Activated CD4-positive, alpha-beta T cell treated with anti-CD3 and anti-CD28 coated beads for 48 hours (primary cell): ENCODE data around the gene PPP3CA.
"Not testable (repeated sequence)": the region's sequence is repeated elsewhere in the genome, so short reads cannot be mapped to it uniquely, and the experiment has no call there.

Experiments used
- DNase-seq: peaks from one replicate; pipeline ENCODE4 v3.0.0-alpha.2; 2020

Gene PPP3CA

DNA sequence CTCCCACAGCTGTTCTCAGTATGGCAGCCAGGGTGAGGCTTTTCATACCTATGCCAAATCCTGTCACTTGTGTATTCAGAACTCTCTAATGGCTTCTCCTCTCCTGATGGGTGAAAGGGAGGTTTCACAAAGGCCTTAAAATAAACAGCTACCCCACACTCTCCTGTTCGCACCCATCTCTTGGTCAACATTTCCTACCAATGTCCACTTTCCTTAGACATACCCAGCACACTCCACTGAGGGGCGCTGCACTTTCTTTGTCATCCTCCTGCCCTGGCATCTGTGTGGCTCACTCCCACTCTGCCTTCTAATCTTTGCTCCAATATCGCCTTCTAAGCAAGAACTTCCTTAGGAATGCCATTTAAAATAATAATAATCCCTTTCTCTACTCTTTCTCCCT is 313.3 kb downstream of the PPP3CA start:
- DNase-seq = no peak

DNA sequence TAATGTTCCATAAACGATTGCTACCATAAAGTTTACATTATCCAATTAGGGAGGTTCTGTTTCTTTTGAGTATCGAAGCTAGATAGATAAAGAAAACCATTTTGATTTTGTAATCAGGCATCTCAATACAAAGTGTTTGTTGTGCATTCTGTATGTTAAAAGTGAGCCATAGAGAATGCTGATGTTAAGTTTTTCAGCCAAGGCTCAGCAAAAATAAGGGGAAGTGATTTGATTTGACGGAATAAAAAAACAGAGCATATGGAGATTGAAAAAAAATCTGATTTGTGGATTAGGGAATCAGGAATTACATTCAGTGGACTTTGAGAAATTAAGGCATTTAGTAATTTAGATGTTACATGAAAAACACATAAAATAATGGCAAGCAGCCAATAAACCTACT is 314.8 kb downstream of the PPP3CA start:
- DNase-seq = no peak

DNA sequence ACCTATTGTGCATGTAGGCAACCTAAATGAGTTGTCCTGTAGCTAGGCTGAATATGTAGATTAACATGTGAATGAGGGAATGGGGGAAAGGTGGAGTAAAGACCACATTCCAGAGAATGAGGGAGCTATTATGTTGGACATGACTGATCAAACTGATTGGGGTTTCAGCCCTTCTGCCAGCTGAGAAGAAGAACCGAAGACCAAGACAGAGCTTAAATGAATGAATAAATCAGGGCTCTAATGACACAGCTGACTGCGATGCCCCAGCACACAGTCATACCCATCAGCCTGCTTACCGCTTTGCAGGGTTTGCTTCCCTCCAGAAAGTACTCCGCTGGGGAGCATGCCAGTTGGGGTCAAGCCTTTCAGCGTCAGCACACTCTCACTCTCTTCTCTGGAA is 315.4 kb downstream of the PPP3CA start:
- no peak for DNase-seq

DNA sequence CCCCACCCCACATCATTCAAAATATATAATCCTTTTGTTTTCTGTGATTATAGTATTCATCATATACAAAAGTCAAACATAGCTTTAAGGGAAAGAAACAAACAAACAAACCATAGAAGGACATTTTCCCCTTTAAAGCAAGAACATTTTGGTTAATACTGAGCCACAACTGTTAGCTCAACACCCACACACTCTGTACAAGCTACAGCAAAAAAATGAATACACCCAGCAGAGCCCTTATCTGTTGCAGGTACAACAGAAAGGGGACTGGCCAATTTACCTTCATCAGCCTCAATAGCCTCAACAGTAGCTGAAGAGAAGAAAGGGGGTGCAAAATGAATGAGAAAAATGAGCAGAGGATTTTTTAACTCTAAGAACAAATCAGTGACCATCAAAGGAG is 318.4 kb downstream of the PPP3CA start:
- DNase-seq = no peak

DNA sequence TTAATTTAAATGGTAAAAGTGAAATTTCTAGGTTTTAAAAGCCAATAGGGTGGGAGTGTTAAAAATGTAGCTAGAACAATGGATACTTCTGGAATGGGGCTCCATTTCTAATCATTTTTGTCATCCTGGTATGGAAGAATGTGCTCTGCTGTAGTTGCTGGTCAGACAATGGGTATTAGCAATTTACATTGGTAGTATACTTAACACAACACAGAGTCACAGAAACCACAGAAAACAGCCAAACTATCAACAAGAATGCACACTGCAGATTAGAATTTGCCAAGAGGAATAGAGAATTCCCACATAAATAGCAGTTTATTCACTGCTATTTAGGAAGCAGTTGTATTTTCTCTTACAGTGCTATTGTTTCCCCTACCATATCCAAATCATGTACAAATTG is 319.6 kb downstream of the PPP3CA start:
- DNase-seq = no peak

DNA sequence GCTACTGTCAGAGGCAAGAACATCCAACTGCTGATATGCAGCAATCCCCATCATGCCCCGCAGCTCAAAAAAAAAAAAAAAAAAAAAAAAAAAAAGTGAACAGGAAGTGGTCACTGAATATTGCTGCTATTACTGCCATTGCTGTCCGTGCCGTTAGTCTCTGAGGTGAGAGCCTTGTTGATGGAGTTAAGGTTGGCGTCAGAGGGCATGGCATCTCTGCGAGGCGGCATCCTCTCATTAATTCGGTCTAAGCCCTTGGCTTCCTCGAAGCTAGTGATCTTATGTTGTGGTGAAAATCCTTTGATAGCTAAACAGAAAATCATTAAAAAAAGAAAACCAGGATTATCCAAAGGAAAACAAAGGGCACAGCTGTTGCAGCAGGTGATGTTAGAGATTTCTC is 321.6 kb downstream of the PPP3CA start:
- no peak for DNase-seq

DNA sequence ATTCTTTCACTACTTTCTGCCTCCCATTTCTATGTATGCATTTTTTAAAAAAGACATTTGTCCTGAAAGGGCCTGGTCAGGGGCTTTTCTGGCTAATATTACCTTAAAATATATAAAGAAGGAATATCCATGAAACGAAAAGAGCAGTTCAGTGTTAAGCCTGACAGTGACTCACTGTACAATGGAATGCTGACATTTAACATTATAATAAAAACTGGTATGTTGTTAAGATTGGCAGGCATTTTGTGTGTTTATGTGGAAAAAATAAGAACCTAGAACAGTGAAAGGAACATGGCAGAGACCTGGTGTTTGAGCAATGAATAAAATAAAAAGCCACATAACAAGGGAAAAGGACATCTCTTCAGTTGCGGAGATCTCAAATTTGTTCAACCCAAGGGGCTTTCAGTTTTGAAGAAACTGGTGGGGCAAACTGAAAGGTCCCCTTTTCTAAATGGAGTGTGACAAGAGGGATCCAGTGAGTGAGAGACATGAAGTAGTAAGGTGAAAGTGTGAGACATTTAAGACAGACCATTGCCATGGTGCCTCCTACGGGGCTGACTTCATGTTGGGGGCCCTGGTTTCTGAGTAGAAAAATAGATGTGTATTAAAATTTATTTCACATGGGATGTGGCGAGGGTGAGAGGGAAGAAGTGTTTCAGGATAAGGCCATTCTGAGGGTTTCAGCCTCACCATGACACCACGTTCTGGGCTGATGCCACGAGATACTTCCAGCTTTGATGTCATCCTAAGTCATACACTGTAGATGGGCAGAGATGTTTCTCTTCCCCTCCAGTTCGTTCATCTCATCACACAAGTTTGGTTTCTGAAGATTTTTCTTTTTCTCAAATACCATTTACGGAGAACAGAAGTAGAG is 324.9 kb downstream of the PPP3CA start:
- DNase-seq = peak; percentile 13

DNA sequence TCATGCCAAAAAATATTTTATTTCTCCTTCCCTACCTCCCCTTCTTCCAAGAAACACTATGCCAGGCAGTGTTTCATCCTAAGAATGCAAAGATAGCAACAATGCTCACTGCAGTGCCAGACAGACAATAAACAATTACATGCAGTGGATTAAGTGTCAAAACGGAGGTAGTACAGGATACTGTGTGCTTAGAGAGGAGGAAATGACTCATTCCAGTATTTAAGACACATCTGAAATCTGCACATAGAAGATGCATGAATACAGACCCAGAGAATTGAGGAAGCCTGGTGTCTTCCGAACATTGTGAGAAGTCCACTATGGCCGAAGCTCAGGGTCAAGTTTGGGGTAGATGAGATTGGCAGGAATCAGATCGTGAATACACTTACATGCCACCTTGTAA is 326.4 kb downstream of the PPP3CA start:
- DNase-seq = no peak

DNA sequence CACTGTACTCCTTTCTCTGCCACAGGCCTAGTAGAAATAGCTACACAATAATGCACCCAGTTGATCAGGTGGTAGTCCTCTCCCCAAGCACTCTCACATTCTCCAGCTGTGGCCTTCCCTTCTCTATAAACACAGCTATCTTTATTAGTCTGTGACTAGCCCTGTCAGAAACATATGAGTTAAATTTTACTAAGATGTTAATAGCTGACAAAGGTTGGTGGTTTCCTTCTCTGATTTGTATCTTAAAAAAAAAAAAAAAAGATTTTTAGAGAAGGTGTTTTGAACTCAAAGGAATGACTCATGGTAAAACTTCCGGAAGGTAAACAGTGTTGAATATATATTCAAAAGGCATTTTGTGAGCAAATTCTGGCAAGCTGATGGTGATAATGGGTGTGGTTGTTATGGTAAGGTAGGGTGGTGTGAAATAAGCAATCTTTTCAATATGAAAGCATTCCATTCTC is 327.4 kb downstream of the PPP3CA start:
- DNase-seq = no peak

DNA sequence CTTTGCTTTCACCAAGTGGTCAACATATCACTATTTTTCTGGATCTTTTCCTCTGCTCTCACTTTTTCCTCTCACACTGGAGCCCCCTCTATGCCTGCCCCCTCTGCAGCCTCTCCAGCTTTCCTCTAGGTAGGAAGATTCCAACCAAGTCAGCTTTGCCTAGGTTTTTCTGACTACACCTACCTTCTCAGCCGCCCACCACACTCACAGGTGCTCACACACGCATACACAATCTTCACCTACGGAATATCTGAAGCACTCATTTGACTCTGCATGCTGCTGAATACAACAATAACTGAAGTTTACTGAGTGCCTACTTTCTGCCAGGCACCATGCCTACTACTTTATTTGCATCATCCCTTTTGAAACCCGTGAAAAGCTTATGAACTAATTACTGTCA is 328.0 kb downstream of the PPP3CA start:
- no peak for DNase-seq

DNA sequence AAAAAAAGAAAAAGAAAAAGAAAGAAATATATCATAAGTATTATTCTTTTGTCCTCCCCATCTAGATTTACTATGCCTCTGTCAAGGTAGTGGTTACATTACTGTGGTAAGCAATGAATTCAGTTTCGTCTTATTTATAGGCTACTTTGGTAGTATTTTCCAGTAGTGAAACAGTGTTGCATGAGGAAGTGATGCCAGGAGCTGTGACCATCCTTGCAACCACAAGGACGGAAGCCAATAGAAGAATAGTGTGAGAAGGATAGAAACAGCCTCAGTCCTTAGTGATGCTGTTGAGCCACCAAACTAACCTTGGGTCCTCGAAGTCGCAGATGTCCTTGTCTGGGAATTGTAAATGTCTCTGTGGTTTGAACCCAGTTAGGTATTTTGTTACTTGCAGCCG is 328.5 kb downstream of the PPP3CA start:
- DNase-seq = no peak

DNA sequence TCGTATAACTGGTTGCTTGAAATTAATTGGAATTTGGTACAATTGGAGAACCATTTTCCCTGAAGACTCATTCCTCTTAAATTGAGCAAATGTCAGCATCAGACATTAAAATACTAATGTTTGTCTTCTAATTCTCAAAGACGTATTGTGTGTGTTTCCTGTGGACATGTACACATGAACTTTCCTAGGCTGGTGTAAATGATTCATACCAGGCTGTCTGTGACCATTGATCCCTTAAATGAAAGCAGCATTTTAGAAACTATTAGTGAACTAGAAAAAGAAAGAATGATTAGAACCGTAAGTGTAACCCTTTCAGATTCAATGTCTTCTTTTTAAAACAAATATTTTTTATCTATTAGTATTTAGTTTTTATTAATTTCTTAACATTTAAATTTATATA is 332.9 kb downstream of the PPP3CA start:
- DNase-seq = no peak

DNA sequence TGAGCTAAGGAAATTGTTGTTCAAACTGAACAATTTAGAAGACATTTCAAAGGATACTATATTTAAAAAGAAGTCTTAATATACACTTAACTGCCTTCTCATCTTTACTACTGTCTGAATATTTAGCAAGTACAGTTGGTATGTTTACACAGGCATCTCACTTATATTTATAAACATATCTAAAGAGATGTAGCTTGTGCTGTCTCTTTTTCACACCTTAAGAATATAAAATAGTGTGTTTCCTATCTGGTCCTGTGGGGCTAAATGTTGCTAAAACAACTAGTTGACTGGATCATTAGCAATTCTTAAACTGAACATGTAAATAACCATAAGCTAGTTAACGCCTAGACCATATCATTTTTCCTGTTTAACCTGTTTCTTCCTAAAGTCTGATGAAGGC is 336.3 kb downstream of the PPP3CA start:
- DNase-seq = no peak

DNA sequence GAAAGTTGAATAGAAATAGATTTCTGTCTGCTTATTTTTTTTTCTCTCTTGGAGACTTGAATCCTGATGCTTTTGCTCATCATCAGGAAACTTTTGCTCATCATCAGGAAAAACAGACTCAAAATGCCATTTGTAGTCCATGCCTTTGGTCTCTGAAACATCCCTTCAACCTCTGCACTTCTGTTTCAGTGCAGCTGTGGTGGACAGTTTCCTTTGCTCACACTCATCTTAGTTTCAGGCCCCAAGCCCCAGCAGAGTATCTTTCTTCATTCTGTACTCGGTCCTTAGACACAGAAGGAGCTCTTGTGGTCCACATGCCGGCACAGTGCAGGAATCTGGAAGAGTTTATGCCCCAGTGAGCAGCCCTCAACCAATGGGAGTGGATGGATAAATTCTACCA is 337.9 kb downstream of the PPP3CA start:
- DNase-seq = no peak

DNA sequence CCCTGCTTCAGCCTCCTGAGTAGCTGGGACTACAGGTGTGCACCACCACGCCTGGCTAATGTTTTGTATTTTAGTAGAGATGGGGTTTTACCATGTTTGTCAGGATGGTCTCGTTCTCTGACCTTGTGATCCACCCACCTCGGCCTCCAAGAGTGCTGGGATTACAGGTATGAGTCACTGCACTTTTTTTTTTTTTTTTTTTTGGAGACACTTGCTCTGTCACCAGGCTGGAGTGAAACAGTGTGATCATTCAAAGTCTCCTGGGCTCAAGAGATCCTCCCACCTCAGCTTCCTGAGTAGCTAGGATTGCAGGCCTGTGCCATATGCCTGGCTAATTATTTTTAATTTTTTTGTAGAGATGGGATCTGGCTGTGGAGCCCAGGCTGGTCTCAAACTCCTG is 338.8 kb downstream of the PPP3CA start:
- no peak for DNase-seq

DNA sequence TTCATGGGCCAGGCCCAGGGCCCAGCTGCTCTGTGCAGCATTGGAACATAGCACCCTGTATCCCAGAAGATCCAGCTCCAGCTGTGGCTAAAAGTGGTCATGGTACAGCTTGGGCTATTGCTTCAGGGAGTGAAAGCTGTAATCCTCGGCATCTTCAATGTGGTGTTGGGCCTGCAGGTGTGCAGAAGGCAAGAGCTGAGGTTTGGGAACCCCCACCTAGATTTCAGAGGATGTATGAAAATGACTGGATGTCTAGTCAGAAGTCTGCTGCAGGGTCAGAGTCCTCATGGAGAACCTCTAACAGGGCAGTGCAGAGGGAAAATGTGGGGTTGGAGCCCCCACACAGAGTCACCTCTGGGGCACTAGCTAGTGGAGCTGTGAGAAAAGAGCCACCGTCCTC is 341.7 kb downstream of the PPP3CA start:
- no peak for DNase-seq

DNA sequence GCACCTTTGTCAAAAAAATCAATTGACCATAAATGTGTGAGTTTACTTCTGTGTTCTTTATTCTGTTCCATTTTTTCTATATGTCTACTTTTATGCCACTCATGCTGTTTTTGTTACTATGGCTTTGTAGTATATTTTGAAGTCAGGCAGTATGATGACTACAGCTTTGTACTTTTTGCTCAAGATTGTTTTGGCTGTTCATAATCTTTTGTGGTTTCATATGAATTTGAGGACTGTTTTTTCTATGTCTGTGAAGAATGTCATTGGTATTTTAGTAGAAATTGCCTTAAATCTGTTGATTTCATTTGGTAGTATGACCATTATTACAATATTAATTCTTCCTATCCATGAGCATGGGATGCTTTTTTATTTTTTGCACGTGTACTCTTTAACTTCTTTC is 346.8 kb downstream of the PPP3CA start:
- no peak for DNase-seq

DNA sequence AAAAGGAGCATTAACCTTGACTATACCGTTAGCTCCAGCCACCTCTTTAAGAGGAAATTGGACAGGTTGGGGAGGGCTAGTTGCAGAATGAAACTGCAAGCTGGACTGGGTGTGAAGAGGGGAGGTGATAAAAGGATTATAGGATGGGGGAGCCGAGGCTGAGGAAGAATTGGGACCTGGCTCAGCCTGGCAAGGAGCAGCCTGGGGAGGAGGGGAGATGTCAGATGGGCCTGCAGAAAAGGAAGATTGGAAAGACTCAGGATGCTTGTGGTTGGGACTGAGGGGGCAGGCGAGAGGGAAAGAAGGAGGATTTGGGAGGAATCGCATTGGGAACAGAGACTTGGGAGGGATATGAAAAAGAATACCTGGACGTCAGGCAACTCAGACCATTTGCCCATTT is 351.7 kb downstream of the PPP3CA start:
- no peak for DNase-seq

DNA sequence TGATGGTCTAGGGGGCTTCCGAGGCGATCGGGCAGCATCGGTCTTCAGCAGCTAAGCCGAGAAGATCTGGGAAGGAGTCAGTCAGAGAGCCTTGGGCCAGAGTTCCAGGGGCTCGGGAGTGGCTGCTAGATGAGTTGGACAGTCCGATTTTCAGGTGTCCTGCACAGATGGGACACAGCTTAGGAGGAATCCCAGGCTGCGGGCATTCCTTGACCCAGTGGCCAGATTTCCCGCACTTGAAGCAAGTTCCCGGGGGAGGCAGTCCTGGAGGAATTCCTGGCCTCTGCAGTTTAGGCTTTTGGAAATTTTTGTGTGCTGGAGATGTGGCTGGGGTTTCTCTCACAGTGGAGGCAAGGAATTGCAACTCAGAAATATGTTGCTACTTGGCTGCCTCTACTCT is 352.3 kb downstream of the PPP3CA start:
- DNase-seq = not testable (repeated sequence)

DNA sequence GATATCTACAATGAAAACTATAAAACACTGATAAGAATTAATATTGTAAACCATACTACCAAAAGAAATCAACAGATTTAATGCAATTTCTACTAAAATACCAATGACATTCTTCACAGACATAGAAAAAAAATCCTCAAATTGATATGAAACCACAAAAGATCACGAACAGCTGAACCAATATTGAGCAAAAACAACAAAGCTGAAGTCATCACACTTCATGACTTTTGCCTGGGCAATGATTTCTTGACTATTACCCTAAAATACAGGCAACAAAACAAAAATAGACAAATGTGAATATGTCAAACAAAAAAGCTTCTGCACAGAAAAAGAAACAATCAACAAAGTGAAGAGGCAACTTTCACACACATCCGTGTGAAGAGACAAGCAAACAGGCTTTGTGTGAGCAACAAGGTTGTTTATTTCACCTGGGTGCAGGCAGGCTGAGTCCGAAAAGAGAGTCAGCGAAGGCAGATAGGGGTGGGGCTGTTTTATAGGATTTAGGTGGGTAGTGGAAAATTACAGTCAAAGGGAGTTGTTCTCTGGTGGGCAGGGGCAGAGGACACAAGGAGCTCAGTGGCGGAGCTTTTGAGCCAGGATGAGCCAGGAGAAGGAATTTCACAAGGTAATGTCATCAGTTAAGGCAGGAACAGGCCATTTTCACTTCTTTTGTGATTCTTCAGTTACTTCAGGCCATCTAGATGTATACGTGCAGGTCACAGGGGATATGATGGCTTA is 355.8 kb downstream of the PPP3CA start:
- not testable (repeated sequence) for DNase-seq

DNA sequence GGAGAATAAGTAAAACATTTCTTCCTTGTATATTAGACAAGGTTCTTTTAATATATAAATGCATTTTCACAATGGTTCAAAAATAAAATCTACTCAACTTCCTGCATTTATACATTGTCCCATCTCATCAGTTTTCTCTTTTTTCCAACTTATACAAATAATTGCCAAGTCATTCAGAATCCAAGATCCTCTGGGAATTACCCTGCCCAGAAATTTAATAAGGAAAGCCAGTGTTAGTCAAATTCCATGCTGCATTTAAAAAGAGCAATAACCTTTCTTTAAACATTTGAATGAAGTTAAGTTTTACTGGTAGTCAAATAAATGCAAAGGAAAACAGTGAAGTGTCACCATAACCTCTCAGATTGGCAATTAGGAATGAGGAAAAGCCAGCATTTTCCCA is 357.9 kb downstream of the PPP3CA start:
- no peak for DNase-seq

DNA sequence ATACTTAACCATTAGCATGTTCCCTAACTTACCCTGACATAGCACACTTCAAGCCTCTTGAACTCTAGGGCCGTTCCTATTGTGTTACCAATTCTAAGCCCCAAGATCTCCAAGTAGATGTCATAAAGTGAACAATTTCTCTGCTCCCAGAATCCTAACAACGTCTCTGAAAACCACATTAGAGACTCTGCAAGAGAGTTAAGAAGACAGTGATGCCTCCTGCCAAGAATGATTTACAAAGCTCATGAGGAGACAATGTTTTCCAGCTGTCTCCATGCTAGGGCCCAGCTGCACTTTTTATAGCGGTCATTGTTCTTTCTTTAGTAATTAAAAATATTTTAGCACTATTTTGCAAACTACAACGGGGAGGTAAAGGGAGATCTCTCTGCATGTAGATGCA is 358.4 kb downstream of the PPP3CA start:
- DNase-seq = no peak

DNA sequence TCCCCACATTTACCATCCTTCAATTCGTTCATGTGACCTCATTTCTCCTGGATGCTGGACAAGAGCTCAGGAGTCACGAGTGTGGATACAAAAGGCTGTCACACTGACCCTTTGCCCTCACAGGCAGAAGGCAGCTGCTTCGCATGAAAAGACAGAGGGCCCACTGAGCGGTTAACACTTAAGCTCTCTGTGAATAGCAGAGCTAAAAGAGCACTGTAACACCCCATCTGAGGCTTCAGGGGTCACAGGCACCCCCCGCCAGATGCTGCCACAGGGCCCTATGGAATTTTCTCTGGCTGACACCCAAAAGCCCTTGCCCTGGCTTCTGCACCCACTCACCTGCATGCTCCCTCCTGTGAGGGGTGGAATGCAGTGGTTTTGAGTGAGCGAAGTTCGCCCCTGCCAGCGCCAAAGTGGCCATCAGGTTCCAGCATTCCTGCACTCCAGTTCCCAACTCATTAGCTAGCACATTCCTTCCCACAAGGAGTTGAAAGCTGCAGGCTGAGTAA is 360.9 kb downstream of the PPP3CA start:
- DNase-seq = no peak

DNA sequence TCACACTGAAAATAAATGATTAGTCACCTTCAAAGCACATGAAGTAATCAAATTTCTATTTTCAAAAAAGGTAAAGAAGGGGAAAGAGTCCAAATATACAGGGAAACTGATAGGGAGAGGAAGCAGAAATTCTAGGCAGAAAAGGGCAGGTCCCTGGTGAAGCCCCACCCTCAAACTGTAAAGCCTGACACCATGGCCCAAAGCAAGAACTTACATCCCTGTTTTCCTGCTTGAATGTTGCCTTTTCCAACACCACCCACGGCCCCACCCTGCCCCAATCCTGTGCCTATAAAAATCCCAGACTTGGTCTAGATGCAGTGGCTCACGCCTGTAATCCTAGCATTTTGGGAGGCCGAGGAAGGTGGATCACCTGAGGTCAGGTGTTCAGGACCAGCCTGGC is 361.8 kb downstream of the PPP3CA start:
- no peak for DNase-seq
